CD4-positive, alpha-beta T cell (primary cell): Measurements from ENCODE around the gene SUGP2. TPM values are rescaled to one million over a fixed set of nuclear protein-coding genes. Genes with fewer than 3 reads are reported as not detected.

Source experiments
- ATAC-seq: fragments of 200-7000 bp; cut with Tn5 transposase; one replicate; pipeline ENCODE4 v1.10.0; 2022; ENCODE audit warnings: mild to moderate bottlenecking; ENCODE audit not compliant: poor library complexity
- CTCF ChIA-PET: fragments of 350-600 bp; sonication (Branson Sonifier 250); formaldehyde crosslinking; loops from one replicate; lab custom pipeline; 2021; ENCODE audit warnings: antibody characterized with exemption, inconsistent platforms; lab: Charles Lee
- POLR2A ChIA-PET: fragments of 350-600 bp; sonication (Branson Sonifier 250); formaldehyde crosslinking; loops from one replicate; lab custom pipeline; 2021; ENCODE audit warnings: antibody characterized with exemption, inconsistent platforms; lab: Charles Lee
- DNase-seq, 14 experiments: peaks; one replicate each; pipeline ENCODE4 v3.0.0-alpha.2; 2013 to 2020; ENCODE audit warnings: mixed read lengths in 2 of 14
- H3K27ac ChIP-seq, 2 donors: one replicate each; pipeline versions ENCODE4 v1.5.1 to v1.7.0; 2013; ENCODE audit warnings: low read length in 2 of 2, low read depth in 1 of 2, mild to moderate bottlenecking in 1 of 2
- H3K27me3 ChIP-seq, 2 experiments: 1 replicate in 1 of 2; 2 replicates in 1 of 2; pipeline versions ENCODE4 v1.6.1 to v1.7.0; 2013; ENCODE audit warnings: low read length in 2 of 2, control low read depth in 1 of 2, mild to moderate bottlenecking in 1 of 2, moderate library complexity in 1 of 2; ENCODE audit not compliant: insufficient read depth in 2 of 2, control insufficient read depth in 1 of 2
- H3K36me3 ChIP-seq: one replicate; pipeline ENCODE4 v1.6.1; 2013; ENCODE audit warnings: low read length, control low read depth; ENCODE audit not compliant: insufficient read depth
- H3K4me1 ChIP-seq: one replicate; pipeline ENCODE4 v1.6.1; 2013; ENCODE audit warnings: low read length, control low read depth; ENCODE audit not compliant: insufficient read depth
- H3K4me3 ChIP-seq: one replicate; pipeline ENCODE4 v1.5.1; 2013; ENCODE audit warnings: mild to moderate bottlenecking, low read length, moderate library complexity
- H3K9me3 ChIP-seq, 2 experiments: 1 replicate in 1 of 2; 2 replicates in 1 of 2; pipeline versions ENCODE4 v1.6.1 to v1.7.0; 2013; ENCODE audit warnings: low read length in 2 of 2, mild to moderate bottlenecking in 2 of 2, control low read depth in 1 of 2, moderate library complexity in 1 of 2; ENCODE audit not compliant: control insufficient read depth in 1 of 2, insufficient read depth in 1 of 2
- H3K27ac Mint-ChIP-seq: one replicate; pipeline ENCODE4 v1.8.0; 2020; ENCODE audit warnings: mixed read lengths
- H3K27me3 Mint-ChIP-seq: one replicate; pipeline ENCODE4 v1.8.0; 2021; ENCODE audit warnings: mixed read lengths
- H3K36me3 Mint-ChIP-seq: one replicate; pipeline ENCODE4 v1.8.0; 2021; ENCODE audit warnings: low read depth, mixed read lengths
- H3K4me1 Mint-ChIP-seq: one replicate; pipeline ENCODE4 v1.8.0; 2021; ENCODE audit warnings: low read depth, mixed read lengths
- H3K4me3 Mint-ChIP-seq: one replicate; pipeline ENCODE4 v1.8.0; 2020; ENCODE audit warnings: mild to moderate bottlenecking, mixed read lengths
- H3K9me3 Mint-ChIP-seq: one replicate; pipeline ENCODE4 v1.8.0; 2020; ENCODE audit warnings: mixed read lengths
- CTCF ChIP-seq: fragments of 200-600 bp; IDR thresholded peaks from one replicate; pipeline ENCODE4 v1.8.0; 2022; ENCODE audit warnings: antibody characterized with exemption, mild to moderate bottlenecking
- intact Hi-C, 2 experiments: fragments of 100-400 bp; cut with DNase I in 1 of 2; cut with micrococcal nuclease in 1 of 2; formaldehyde crosslinking; loops; one replicate each; pipeline versions ENCODE4 v1.15.1 to v1.9.0; 2023 to 2025; cut with DNase I, micrococcal nuclease
- total RNA-seq, 174 experiments: library from RNA in 2 of 174; stranded (reverse) in 2 of 174; gene quantifications; one replicate each; pipeline ENCODE4 v1.2.3 and lab custom pipeline; 2021 to 2026

SUGP2 gene
- total RNA-seq, 2 experiments from 2014 or later, result 106 to 110 TPM

- ChIA-PET POLR2A (no interaction called here), CTCF (no interaction called here)
- Histone ChIP-seq H3K9me3 (no peaks in the 10 kb centered on the region), H3K27ac (no peak overlapping the region), H3K36me3 (peaks cover 71% of the 10 kb centered on the region), H3K27me3 (no peaks in the 10 kb centered on the region), H3K4me1 (peaks cover 11% of the 10 kb centered on the region), H3K4me3 (no peak overlapping the region)
- Mint-ChIP-seq H3K27ac (no peak overlapping the region), H3K9me3 (no peaks in the 10 kb centered on the region), H3K4me1 (peaks cover 37% of the 10 kb centered on the region), H3K36me3 (peaks cover 63% of the 10 kb centered on the region), H3K4me3 (no peak overlapping the region), H3K27me3 (no peaks in the 10 kb centered on the region)
- intact Hi-C loops, result no loop called here
- no peak for TF ChIP-seq CTCF
- no peak for ATAC-seq
- DNase-seq, result no peak
These were observed 10.8 kb downstream of the SUGP2 start for GRCh38 chr19:19022380-19022961.

- Mint-ChIP-seq H3K27ac (no peak overlapping the region), H3K9me3 (no peaks in the 10 kb centered on the region), H3K36me3 (peaks cover 63% of the 10 kb centered on the region), H3K4me1 (peaks cover 29% of the 10 kb centered on the region), H3K27me3 (no peaks in the 10 kb centered on the region), H3K4me3 (no peak overlapping the region)
- peaks cover 6% of the 10 kb centered on the region for H3K4me1 ChIP-seq
- ATAC-seq (no peak), DNase-seq (no peak)
- no peaks in the 10 kb centered on the region for H3K27me3 ChIP-seq
- no peaks in the 10 kb centered on the region for H3K9me3 ChIP-seq
- H3K4me3 ChIP-seq, result no peak overlapping the region
- peaks cover 71% of the 10 kb centered on the region for H3K36me3 ChIP-seq
- intact Hi-C loops, result no loop called here
- TF ChIP-seq CTCF, result no peak
- POLR2A ChIA-PET, result no interaction called here
- CTCF ChIA-PET, result no interaction called here
- no peak overlapping the region for H3K27ac ChIP-seq
These were observed 12.2 kb downstream of the SUGP2 start for GRCh38 chr19:19021115-19021514.

GRCh38 chr19:19010551-19010950, 22.8 kb downstream of the SUGP2 start:
- Mint-ChIP-seq H3K27me3 (no peaks in the 10 kb centered on the region), H3K9me3 (no peaks in the 10 kb centered on the region), H3K4me1 (no peaks in the 10 kb centered on the region), H3K36me3 (peaks cover 82% of the 10 kb centered on the region), H3K27ac (no peak overlapping the region), H3K4me3 (no peak overlapping the region)
- Histone ChIP-seq H3K9me3 (no peaks in the 10 kb centered on the region), H3K4me3 (no peak overlapping the region), H3K36me3 (peaks cover 76% of the 10 kb centered on the region), H3K27me3 (no peaks in the 10 kb centered on the region), H3K27ac (no peak overlapping the region), H3K4me1 (no peaks in the 10 kb centered on the region)
- no peak for TF ChIP-seq CTCF
- intact Hi-C loops, result no loop called here
- ChIA-PET CTCF (no interaction called here), POLR2A (interaction anchor here (0.7 kb wide), 1 partner anchor 1163 kb away, joined by 3 read pairs; no protein-coding TSS in a partner anchor)
- ATAC-seq (no peak), DNase-seq (peak in 1 of 14 experiments; percentile 46)
